Left hindlimb (tissue), 1 donor: ENCODE data around the gene ASH1L.
A peak's percentile ranks its signal among the peaks of the same experiment; 100 is the strongest.
"Not testable (repeated sequence)": the region's sequence is repeated elsewhere in the genome, so short reads cannot be mapped to it uniquely, and the experiment has no call there.

Source experiments
- DNase-seq: peaks from one replicate; pipeline ENCODE4 v3.0.0-alpha.2; 2018

ASH1L gene

DNA sequence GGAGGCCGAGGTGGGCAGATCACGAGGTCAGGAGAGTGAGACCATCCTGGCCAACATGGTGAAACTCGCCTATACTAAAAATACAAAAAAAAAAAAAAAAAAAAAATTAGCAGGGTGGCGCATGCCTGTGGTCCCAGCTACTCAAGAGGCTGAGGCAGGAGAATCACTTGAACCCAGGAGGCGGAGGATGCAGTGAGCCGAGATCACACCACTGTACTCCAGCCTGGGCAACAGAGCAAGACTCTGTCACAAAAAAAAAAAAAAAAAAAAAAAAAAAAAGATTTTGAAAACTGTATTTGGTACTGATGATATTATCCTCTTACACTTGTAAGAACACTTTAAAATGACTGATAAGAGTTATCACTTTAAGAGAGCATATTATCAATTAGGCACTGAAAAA is 74.2 kb downstream of the ASH1L start:
- DNase-seq = not testable (repeated sequence)

- DNase-seq = no peak
Measured at GRCh38 chr1:155487541-155487940, 75.1 kb downstream of the ASH1L start.

GRCh38 chr1:155486952-155487351 is 75.7 kb downstream of the ASH1L start:
- not testable (repeated sequence) for DNase-seq

DNA sequence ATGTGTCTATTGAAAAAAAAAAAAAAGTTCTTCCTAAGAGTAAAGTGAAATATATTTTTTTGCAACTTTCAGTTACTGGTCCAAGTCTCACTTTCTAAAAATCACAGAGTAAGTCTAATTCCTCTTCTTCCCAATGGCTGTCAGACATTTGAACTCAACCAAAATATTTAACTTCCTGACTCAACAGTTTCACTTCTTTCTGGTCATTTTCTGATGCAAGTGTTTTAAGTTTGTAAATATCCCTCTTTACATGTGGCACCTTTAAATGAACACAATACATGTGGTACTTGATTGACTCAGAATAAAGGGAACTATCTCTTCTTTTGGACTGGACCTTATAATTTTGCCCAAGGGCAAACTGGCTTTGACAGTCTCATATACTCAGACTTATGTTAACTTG is 76.7 kb downstream of the ASH1L start:
- no peak for DNase-seq

GRCh38 chr1:155485222-155485621 is 77.4 kb downstream of the ASH1L start:
- DNase-seq = no peak

DNA sequence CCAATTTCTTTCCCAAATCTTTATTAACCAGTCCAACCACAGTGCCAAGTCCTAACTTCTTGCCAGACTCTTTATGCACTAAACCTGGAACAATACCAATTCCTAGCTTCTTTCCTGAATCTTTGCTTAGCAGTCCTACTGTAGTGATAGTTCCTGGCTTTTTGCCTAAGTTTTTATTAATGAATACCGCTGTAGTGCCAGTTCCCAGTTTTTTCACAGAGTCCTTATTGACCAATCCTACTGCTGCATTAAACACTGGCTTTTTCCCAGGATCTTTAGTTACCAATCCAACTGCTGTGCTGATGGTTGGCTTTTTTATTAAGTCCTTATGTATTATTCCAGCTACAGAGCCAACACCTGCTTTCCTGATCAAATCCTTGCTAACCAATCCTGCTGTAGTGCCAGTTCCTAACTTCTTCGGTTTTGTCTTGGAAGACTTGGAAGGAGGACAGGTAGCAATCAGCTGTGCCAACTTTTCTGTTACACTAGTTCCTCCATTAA is 80.8 kb downstream of the ASH1L start:
- DNase-seq = peak; percentile 54

- no peak for DNase-seq
Measured at GRCh38 chr1:155479205-155479604, 83.4 kb downstream of the ASH1L start.

- DNase-seq = no peak
Measured at GRCh38 chr1:155478270-155478852, 84.2 kb downstream of the ASH1L start.

DNA sequence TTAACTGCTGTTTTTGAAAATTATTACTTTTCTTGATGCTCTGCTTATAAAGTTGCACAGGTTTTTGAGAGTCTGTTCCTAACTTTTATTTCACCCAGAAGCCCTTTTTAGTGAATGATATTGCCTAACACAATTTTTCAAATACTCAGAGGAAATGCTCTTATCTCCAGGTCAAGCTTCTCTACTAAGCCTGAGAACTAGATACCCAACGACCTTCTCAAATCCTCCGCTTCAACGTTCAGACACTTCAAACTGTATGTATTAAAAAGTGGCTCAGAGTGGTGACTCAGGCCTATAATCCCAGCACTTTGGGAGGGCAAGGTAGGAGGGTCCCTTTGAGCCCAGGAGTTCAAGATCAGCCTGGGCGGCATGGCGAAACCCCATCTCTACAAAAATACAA is 88.5 kb downstream of the ASH1L start:
- DNase-seq = no peak

DNA sequence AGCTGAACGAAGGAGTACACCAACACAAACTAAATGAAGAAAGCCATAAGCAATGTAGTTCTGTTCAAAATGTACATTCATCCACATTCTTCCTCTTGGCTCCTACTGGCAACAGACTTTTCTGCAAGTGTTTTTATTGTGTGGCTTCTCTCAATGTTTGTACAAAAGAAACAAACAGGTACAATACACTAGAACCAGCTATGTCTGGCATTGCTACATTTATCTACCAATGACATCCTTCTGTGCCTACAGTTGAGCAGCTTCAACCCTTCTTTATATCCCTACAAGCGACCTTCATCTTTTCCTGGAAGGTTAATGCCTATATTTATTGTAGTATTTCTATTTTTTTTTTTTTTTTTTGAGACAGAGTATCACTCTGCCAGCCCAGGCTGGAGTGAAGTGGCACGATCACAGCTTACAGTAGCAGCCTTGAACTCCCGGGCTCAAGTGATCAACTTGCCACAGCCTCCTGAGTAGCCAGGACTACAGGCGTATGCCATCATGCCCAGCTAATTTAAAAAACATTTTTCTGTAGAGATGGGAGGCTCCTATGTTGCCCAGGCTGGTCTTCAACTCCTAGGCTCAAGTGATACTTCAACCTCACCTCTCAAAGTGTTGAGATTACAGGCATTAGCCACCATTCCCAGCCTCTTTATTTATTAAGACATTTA is 89.3 kb downstream of the ASH1L start:
- no peak for DNase-seq

GRCh38 chr1:155472491-155473083 is 90.0 kb downstream of the ASH1L start:
- no peak for DNase-seq

DNA sequence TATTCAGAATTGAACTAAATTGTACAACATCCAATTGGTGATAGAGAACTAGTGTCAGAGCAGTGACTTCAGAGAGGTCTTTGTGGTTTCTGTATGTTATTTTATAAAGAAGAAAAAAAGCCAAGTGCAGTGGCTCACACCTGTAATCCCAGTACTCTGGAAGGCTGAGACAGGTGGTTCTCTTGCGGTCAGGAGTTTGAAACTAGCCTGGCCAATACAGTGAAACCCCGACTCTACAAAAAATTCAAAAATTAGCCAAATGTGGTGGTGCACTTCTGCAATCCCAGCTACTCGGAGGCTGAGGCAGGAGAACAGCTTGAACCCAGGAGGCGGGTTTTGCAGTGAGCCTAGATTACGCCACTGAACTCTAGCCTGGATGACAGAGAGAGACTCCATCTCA is 90.7 kb downstream of the ASH1L start:
- DNase-seq = no peak

DNA sequence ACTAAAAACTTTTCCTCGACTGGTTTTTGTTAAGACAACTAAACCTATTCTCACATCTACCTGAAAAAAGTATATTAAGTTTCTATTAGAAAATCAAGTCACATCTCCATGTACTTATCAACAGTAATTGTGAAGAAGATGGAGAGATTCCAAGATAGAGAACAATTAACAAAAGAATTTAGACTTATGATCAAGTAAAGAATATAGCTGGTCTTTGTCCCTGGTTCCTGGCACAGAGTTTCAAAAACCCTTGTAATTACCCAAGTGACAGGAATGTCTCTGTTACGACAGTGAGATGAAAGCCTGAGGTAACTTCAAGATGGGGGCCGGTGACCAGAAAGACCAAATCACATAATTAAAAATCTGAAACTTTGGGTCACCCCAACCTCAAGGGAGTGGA is 91.6 kb downstream of the ASH1L start:
- DNase-seq = no peak

DNA sequence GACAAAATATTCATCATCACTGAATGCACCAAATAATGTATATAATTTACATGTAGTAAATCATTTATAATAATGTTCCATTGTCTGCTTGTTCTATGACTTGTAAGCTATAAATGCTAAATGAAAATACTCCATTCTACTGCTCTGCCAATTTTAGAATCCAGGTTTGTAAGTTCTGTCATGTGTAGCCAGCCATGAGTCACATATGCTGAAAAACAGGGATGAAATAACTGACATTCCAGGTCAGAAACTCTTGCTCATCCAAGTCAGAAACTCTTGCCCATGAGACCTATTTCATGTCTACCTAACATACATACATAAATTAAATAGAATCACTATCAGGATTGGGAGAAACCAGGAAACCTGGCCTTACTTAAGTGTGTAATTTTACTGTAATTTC is 95.6 kb downstream of the ASH1L start:
- no peak for DNase-seq

- DNase-seq = no peak
Measured at GRCh38 chr1:155466617-155466972, 96.0 kb downstream of the ASH1L start.

- DNase-seq = no peak
Measured at GRCh38 chr1:155463865-155464650, 98.5 kb downstream of the ASH1L start.

GRCh38 chr1:155458111-155458510 is 104.5 kb downstream of the ASH1L start:
- DNase-seq = no peak

DNA sequence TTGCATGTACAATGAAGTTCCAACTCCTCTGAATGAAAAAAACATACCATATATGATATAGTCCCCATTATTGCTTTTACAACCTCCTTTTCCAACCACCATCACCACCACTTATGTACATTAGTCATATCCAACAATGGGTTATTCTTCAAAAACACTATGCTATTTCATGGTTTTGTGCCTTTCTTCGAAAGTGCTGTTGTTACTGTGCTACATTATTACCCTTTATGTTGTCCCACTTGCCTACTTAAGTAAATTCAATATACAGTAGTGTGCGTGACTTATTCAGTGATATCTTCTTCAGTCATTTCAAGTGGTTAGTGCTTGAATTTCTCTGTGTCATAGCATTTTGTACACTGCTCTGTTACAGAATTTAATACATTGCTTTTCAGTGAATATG is 105.3 kb downstream of the ASH1L start:
- DNase-seq = no peak

DNA sequence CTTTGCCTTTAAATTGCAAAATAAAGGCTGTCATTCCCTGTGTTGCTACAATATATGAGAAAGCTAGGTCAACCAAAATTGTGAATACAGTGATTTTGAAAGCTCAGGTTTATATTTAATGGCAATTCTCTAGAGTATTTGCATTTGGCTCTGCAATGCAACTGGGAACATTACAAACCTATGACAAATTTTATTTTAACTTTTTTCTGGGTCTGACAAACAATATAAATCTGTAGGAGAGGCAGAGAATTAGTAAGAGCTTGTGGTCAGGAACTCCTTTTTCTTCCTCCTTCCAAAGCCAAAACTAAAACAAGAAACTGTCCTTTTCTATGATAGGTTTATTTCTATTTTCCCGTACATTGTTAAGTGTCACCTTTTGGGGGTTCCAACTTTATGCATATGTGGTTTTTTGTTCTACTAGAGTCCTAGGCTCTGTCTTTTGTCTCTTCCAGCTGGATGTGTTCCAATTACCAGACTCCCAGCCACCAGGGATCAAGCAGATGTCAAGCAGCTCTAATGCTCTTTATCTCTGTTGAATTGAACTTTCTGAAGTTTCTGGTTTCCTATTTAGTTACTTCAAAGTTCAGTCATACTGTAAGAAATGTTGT is 106.9 kb downstream of the ASH1L start:
- DNase-seq = no peak

- DNase-seq = no peak
Measured at GRCh38 chr1:155454096-155454495, 108.5 kb downstream of the ASH1L start.

DNA sequence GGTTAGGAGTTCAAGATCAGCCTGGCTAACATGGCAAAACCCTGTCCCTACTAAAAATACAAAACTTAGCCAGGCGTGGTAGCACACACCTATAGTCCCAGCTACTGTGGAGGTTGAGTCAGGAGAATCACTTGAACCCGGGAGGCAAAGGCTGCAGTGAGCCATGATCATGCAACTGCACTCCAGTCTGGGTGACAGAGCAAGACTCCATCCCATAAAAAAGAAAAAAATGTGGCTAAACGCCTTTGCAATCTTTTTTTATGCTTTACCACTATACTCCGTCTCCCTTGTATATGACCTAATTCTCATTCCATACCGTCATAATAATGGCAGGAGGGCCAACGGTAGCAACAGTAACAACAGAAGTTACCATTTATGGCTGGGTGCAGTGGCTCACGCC is 109.5 kb downstream of the ASH1L start:
- no peak for DNase-seq

DNA sequence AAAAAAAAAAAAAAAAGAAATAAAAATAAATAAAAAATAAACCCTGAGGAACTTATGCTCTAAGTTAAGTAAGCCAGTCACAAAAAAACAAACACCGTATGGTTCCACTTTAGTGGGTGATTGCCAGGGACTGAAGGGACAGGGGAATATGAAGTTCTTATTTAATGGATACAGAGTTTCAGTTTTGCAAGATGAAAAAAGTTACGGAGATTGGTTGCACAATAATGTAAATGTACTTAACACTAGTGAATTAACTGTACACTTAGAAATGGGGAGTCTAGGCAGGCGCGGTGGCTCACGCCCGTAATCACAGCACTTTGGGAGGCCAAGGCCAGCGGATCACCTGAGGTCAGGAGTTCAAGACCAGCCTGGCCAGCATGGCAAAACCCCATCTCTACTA is 111.4 kb downstream of the ASH1L start:
- DNase-seq = no peak

DNA sequence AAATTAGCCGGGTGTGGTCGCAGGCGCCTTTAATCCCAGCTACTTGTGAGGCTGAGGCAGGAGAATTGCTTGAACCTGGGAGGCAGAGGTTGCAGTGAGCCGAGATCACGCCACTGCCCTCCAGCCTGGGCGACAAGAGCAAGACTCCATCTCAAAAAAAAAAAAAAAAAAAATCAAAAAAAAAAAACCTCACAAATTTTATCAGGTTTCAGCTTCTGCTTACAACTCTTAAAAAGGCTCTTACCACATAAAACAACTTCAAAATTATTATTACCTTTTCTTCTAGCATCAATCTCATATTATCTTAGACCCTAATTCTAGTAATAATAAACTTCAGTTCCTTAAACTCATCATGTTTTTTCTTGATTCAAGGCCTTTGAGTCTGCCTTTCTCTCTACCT is 120.2 kb downstream of the ASH1L start:
- DNase-seq = not testable (repeated sequence)
